GM12801 (cell line): ENCODE measurements around the gene SLC25A26.

Experiments
- CTCF ChIP-seq: IDR thresholded peaks from one replicate; pipeline ENCODE4 v1.5.1; 2011; ENCODE audit warnings: control low read depth; ENCODE audit not compliant: insufficient read length; ENCODE audit errors: extremely low read depth

Gene SLC25A26

GRCh38 chr3:66404197-66404596 lies 183.4 kb downstream of the SLC25A26 start:
- TF ChIP-seq CTCF = no peak

- no peak for TF ChIP-seq CTCF
Observed at GRCh38 chr3:66404903-66405700, 184.3 kb downstream of the SLC25A26 start.

GRCh38 chr3:66405701-66406091 lies 184.9 kb downstream of the SLC25A26 start:
- TF ChIP-seq CTCF = no peak

- no peak for TF ChIP-seq CTCF
Observed at GRCh38 chr3:66406163-66406562, 185.4 kb downstream of the SLC25A26 start.

- TF ChIP-seq CTCF = no peak
Observed at GRCh38 chr3:66406831-66407610, 186.2 kb downstream of the SLC25A26 start.

- no peak for TF ChIP-seq CTCF
Observed at GRCh38 chr3:66407611-66408218, 186.9 kb downstream of the SLC25A26 start.
